ENCODE results near the gene TMEM245.

Gene TMEM245

DNA sequence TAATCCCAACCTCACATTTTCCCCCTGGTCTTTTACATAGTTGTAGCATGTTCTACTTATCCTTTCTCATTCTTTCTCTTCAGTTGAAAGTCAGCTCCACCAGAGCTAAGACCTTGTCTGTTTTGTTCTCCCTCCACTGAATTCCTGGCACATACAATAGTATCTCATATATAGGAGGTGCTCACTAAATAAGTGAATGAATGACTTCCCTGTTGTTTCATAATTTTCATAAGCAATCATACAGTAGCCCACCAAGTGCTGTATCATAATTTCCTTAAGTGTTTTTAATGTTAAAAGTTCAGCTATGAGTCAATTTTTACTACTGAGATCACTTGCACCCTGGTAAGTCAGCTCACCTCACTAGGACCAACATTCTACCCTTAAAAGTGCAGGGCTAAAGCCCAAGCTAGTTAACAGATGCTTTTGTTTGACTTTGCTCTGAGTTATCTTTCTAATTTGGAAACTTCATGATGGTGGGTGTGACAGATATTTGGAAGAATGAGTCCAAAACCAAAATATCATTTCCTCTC, 27.6 kb downstream of the TMEM245 start:
- H3K36me3 Mint-ChIP-seq (ENCODE audit: insufficient read depth): peaks cover 48% of the 10 kb centered on the region
- no peak overlapping the region for H3K4me3 Mint-ChIP-seq
- H3K9me3 Mint-ChIP-seq: no peaks in the 10 kb centered on the region
- ATAC-seq (replicated peaks; ENCODE audit: extremely low read depth, poor library complexity, severe bottlenecking) (no peak), DNase-seq (ENCODE audit: low spot score in 2 of 2) (no peak)
- no peak overlapping the region for H3K27ac Mint-ChIP-seq (ENCODE audit: low read depth)
- H3K4me1 Mint-ChIP-seq: peaks cover 41% of the 10 kb centered on the region
- no peaks in the 10 kb centered on the region for H3K27me3 Mint-ChIP-seq

DNA sequence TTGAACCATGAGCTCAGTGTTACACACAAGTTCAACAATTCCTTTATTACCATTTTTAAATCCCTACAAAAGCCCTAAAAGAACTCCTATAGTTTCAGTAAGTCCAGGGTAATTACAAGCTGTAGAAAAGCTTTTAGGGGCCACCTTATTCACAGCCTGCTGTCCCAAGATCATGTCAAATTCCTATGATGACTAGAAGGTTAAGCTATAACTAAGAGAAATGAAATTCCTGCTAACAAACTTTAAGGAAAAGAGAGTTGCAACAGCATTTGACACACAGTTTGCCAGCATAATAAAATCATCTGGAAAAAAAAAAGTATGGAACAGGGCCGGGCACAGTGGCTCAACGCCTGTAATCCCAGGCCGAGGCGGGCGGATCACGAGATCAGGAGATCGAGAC, 31.5 kb downstream of the TMEM245 start:
- no peak overlapping the region for H3K4me3 Mint-ChIP-seq
- no peak overlapping the region for H3K27ac Mint-ChIP-seq (ENCODE audit: low read depth)
- no peaks in the 10 kb centered on the region for H3K9me3 Mint-ChIP-seq
- peaks cover 57% of the 10 kb centered on the region for H3K36me3 Mint-ChIP-seq (ENCODE audit: insufficient read depth)
- DNase-seq (ENCODE audit: low spot score in 2 of 2) (no peak), ATAC-seq (replicated peaks; ENCODE audit: extremely low read depth, poor library complexity, severe bottlenecking) (no peak)
- H3K27me3 Mint-ChIP-seq: no peaks in the 10 kb centered on the region
- H3K4me1 Mint-ChIP-seq: peaks cover 5% of the 10 kb centered on the region

DNA sequence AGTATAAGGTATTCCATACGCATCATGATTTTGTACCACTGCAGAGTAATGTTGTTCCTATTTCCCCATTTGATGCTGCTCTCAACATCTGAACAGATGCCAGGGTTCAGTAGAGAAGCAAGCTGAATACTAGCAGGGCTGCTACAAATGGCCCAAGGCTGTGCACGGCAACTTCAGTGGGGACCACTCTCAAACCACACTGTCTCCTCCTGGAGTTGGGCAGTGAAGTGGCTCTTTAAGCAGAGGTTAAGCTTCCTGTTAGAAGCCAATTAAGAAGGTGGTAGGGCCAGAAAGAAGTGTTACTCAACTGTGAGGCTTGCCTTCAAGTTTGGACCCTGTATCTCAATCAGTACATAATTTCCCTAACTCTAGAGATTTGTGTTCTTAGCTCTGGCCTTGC, 32.0 kb downstream of the TMEM245 start:
- Mint-ChIP-seq H3K4me1 (peaks cover 10% of the 10 kb centered on the region), H3K4me3 (no peak overlapping the region), H3K27ac (ENCODE audit: low read depth) (no peak overlapping the region), H3K9me3 (no peaks in the 10 kb centered on the region), H3K27me3 (no peaks in the 10 kb centered on the region), H3K36me3 (ENCODE audit: insufficient read depth) (peaks cover 56% of the 10 kb centered on the region)
- DNase-seq (ENCODE audit: low spot score in 2 of 2): no peak
- no peak for ATAC-seq (replicated peaks; ENCODE audit: extremely low read depth, poor library complexity, severe bottlenecking)

DNA sequence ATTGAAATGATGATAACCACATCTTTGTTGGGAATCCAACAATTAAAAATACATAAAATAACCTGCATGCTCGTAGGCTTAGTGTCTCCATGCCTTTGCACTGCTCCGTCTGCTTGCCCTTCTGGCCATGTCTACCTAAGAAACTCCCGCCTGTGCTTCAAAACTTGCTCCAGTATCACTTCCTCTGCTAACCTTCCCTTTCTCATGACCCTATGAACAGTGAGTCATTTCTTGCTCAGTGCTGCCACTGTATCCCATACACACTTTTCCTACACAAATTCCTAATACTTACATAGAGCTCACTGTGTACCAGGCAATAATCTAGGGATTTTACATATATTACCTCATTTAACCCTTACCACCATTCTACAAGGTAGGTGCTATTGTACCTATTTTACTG, 33.5 kb downstream of the TMEM245 start:
- no peaks in the 10 kb centered on the region for H3K27me3 Mint-ChIP-seq
- H3K4me3 Mint-ChIP-seq: no peak overlapping the region
- ATAC-seq (replicated peaks; ENCODE audit: extremely low read depth, poor library complexity, severe bottlenecking): no peak
- no peak for DNase-seq (ENCODE audit: low spot score in 2 of 2)
- peaks cover 48% of the 10 kb centered on the region for H3K36me3 Mint-ChIP-seq (ENCODE audit: insufficient read depth)
- H3K4me1 Mint-ChIP-seq: peaks cover 6% of the 10 kb centered on the region
- H3K9me3 Mint-ChIP-seq: no peaks in the 10 kb centered on the region
- no peak overlapping the region for H3K27ac Mint-ChIP-seq (ENCODE audit: low read depth)

DNA sequence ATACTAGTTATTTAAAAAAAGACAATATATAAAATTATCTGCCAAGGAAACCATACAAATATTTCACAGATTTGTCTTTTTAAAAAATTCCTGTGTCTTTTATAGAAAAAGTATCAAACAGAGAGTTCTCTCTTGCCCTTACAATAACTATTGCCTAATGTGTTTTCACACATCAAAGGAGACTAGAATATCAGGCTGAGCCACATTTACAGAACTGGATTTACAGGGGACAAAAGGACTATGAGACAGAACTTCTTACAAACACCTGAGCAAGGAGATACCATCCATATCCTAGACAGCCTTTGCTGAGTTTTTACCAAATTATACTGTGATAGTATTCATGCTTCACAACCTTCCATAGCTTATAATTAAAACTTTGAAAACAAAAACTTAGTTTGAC, 34.2 kb downstream of the TMEM245 start:
- peaks cover 45% of the 10 kb centered on the region for H3K36me3 Mint-ChIP-seq (ENCODE audit: insufficient read depth)
- no peak overlapping the region for H3K4me3 Mint-ChIP-seq
- ATAC-seq (replicated peaks; ENCODE audit: extremely low read depth, poor library complexity, severe bottlenecking) (no peak), DNase-seq (ENCODE audit: low spot score in 2 of 2) (no peak)
- no peaks in the 10 kb centered on the region for H3K9me3 Mint-ChIP-seq
- H3K27me3 Mint-ChIP-seq: no peaks in the 10 kb centered on the region
- peaks cover 6% of the 10 kb centered on the region for H3K4me1 Mint-ChIP-seq
- H3K27ac Mint-ChIP-seq (ENCODE audit: low read depth): peak overlapping the region; percentile 47

DNA sequence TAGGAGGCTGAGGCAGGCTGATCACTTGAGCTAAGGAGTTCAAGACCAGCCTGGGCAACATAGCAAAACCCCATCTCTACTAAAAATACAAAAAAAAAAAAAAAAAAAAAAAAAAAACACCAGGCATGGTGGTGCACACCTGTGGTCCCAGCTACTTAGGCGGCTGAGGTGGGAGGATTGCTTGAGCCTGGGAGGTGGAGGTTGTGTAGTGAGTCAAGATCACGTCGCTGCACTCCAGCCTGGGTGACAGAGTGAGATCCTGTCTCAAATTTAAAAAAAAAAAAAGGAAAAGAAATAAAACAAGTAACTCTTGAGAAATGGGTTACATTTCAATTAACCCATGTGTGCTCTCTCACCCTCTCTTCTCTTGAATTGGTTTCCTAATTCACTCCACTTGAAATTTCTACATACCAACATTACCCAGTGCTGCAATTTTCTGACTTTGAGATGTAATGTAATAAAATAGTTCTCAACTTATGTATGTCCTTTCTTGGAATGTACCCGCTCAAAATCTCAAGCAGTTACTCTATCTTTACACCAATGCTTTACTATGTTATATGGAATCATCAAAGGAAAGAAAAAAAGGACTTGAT, 35.8 kb downstream of the TMEM245 start:
- Mint-ChIP-seq H3K36me3 (ENCODE audit: insufficient read depth) (peaks cover 47% of the 10 kb centered on the region), H3K4me1 (peaks cover 6% of the 10 kb centered on the region), H3K4me3 (no peak overlapping the region), H3K27ac (ENCODE audit: low read depth) (no peak overlapping the region), H3K27me3 (no peaks in the 10 kb centered on the region), H3K9me3 (no peaks in the 10 kb centered on the region)
- ATAC-seq (replicated peaks; ENCODE audit: extremely low read depth, poor library complexity, severe bottlenecking): no peak
- DNase-seq (ENCODE audit: low spot score in 2 of 2): no peak

DNA sequence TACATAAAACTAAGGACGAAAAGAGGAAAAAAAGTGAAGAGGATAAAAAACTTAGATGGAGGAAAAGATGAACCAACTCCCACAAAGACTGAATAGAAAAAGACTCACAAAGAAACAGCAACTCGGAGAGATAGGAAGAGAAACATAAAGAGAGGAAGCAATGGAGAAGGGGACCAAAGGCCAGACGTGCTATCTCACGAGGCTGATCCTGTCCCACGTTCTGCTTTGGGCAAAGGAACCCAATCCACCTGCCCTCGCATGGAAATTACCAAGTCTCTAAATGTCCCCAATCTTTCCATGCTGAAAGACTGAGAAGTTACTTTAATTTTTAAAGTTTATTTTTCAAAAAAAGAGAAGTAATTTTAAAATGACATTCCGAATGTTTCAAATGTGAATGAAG, 36.6 kb downstream of the TMEM245 start:
- no peaks in the 10 kb centered on the region for H3K9me3 Mint-ChIP-seq
- H3K27ac Mint-ChIP-seq (ENCODE audit: low read depth): no peak overlapping the region
- DNase-seq (ENCODE audit: low spot score in 2 of 2) (no peak), ATAC-seq (replicated peaks; ENCODE audit: extremely low read depth, poor library complexity, severe bottlenecking) (no peak)
- H3K4me1 Mint-ChIP-seq: peaks cover 6% of the 10 kb centered on the region
- no peaks in the 10 kb centered on the region for H3K27me3 Mint-ChIP-seq
- peaks cover 45% of the 10 kb centered on the region for H3K36me3 Mint-ChIP-seq (ENCODE audit: insufficient read depth)
- H3K4me3 Mint-ChIP-seq: no peak overlapping the region

DNA sequence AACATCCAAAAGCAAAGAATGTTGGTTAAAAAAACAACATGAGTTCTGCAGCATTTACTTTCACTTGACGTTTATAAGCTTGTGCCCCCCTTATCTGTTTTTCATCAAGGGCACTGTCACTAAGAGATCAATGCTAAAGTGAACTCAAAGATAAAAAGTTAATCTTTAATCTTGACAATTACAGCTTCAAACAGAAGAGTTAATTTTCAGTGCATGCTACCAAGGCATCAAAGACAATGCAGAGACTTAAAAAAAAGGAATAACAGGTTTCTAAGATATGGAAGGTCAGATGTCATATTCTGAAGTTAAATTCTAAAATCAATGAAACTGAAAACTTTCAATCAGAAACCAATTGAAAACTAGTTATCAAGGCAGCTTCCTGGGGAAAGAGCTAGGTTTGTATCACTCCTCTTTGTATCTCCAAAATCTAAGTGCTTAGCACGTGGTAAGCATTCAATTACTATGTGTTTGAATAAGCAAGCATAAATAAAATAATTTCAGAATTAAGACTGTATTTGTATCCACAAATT, 37.6 kb downstream of the TMEM245 start:
- Mint-ChIP-seq H3K27me3 (no peaks in the 10 kb centered on the region), H3K9me3 (no peaks in the 10 kb centered on the region), H3K36me3 (ENCODE audit: insufficient read depth) (peaks cover 38% of the 10 kb centered on the region), H3K4me3 (no peak overlapping the region), H3K4me1 (peaks cover 6% of the 10 kb centered on the region), H3K27ac (ENCODE audit: low read depth) (no peak overlapping the region)
- ATAC-seq (replicated peaks; ENCODE audit: extremely low read depth, poor library complexity, severe bottlenecking) (no peak), DNase-seq (ENCODE audit: low spot score in 2 of 2) (no peak)

DNA sequence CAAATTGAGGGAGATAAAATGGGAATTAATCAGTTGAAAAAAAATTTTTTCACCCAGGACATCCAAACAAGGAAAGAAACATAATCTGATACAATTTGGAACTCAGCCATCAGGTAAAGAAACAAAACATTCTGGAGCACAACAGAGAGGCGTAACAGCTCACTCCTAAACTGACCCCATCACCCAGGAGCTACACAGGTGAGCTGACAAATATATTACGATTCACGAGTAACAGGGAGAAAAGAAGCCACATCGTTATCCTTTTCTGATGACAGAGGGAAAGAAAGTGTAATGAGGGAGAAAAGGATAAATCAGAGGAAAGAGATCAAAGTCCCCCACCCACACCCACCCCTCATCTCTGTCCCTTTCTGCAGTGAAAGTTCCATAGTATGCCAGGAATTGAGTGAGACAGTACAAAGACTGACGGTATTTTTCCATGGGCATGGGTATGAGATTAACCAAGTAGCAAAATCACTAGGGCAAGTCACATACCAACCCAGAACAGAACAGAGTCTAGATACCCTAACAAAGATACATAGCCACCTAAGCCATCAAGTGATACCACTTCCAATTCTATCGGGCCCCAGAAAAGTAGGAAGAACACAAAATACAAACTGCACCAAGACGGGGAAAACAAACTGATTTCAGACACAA, 45.4 kb downstream of the TMEM245 start:
- ATAC-seq (replicated peaks; ENCODE audit: extremely low read depth, poor library complexity, severe bottlenecking): no peak
- Mint-ChIP-seq H3K4me1 (no peaks in the 10 kb centered on the region), H3K9me3 (no peaks in the 10 kb centered on the region), H3K4me3 (no peak overlapping the region), H3K36me3 (ENCODE audit: insufficient read depth) (peaks cover 18% of the 10 kb centered on the region), H3K27me3 (no peaks in the 10 kb centered on the region), H3K27ac (ENCODE audit: low read depth) (no peak overlapping the region)
- DNase-seq (ENCODE audit: low spot score in 2 of 2): no peak

DNA sequence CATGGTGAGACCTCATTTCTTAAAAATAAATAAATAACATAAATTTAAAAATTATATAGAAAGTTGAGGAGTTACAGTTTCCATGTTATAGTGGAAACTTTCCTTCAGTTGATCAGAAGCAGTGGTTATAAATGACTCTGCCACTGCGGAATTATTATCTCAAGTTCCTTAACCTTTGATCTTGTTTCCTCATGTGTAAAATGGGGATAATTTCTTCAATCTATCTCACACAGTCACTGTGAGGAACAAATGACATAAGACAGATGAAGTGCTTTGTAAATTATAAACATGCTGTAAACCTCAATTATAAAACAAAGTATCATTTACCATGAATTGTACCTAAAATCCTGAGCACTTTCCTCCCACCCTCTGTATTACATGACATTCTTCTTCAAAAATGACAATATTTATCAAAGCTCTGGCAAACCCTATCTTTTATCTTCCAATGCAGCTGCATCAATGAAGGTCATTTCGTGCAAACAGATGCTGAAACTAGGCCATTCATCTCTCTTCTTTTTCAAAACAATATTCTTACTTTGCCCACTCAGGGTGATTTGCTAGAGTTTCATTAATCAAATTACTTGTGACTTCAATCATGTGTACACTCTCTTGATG, 46.8 kb downstream of the TMEM245 start:
- H3K9me3 Mint-ChIP-seq: no peaks in the 10 kb centered on the region
- H3K4me1 Mint-ChIP-seq: no peaks in the 10 kb centered on the region
- DNase-seq (ENCODE audit: low spot score in 2 of 2): no peak
- ATAC-seq (replicated peaks; ENCODE audit: extremely low read depth, poor library complexity, severe bottlenecking): no peak
- no peaks in the 10 kb centered on the region for H3K27me3 Mint-ChIP-seq
- H3K36me3 Mint-ChIP-seq (ENCODE audit: insufficient read depth): peaks cover 13% of the 10 kb centered on the region
- no peak overlapping the region for H3K4me3 Mint-ChIP-seq
- no peak overlapping the region for H3K27ac Mint-ChIP-seq (ENCODE audit: low read depth)

DNA sequence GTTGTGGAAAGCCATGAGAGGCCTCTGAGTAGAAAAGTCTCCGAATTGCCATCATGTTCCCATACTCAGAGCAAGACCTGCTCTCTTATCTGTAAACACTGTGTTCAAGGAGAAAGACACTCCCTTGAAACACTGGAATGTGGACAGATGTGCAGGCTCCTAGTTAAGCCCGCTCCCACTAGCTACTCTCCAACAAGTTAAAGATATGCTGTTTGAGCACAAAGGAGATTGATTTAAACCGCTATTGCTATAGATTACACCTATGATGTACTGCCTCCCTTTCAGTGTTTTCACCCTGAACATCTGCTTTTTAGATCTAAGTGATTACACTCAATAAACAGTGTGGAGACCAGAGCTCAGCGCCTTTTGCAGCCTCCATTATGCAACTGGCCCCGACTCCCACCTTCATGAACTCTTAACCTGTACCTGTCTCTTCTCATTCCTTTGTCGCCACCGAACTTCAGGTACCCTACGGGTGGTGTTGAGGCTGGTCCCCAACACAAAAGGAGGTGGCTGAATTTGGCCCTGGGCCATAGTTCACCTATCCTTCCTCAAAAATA, 47.5 kb downstream of the TMEM245 start:
- Mint-ChIP-seq H3K27me3 (no peaks in the 10 kb centered on the region), H3K9me3 (no peaks in the 10 kb centered on the region), H3K36me3 (ENCODE audit: insufficient read depth) (peaks cover 16% of the 10 kb centered on the region), H3K4me3 (no peak overlapping the region), H3K4me1 (no peaks in the 10 kb centered on the region), H3K27ac (ENCODE audit: low read depth) (no peak overlapping the region)
- DNase-seq (ENCODE audit: low spot score in 2 of 2): no peak
- ATAC-seq (replicated peaks; ENCODE audit: extremely low read depth, poor library complexity, severe bottlenecking): no peak

DNA sequence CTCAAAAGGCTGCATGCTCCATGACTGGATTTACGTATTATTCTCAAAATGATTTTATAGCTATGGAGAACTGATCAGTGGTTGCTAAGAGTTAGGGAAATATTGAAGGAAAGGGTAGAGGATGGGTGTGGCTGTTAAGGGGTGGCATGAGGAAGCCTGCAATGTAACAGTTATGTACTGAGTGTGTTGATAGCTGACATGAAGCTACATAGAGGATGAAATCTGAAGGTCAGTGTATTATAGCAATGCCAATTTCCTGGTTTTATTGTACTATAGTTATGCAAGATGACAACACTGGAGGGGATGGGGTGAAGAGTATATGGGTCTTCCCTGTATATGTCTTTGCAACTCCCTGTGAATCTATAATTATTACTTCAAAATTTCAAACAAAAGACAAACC, 51.0 kb downstream of the TMEM245 start:
- peaks cover 26% of the 10 kb centered on the region for H3K36me3 Mint-ChIP-seq (ENCODE audit: insufficient read depth)

More for the DNA sequence above, 51.0 kb downstream of the TMEM245 start:
- Mint-ChIP-seq H3K4me3 (no peak overlapping the region), H3K27ac (ENCODE audit: low read depth) (no peak overlapping the region), H3K4me1 (no peaks in the 10 kb centered on the region), H3K27me3 (no peaks in the 10 kb centered on the region), H3K9me3 (no peaks in the 10 kb centered on the region)
- ATAC-seq (replicated peaks; ENCODE audit: extremely low read depth, poor library complexity, severe bottlenecking) (no peak), DNase-seq (ENCODE audit: low spot score in 2 of 2) (no peak)

Measured in central memory CD8-positive, alpha-beta T cell (primary cell).